Calu3 (cell line): ENCODE data around the gene ELL2. TPM values are rescaled to one million over a fixed set of nuclear protein-coding genes. Genes with fewer than 3 reads are reported as not detected.

Source experiments
- BruUV-seq: library from RNA; stranded (reverse); fragments of 400-500 nt; replicated peaks from 2 replicates; lab custom pipeline; 2021; lab: Mats Ljungman, UMichigan
- CTCF ChIA-PET: fragments of 300-600 bp; sonication (Branson Sonifier 250); formaldehyde crosslinking; loops from one replicate; lab custom pipeline; 2022; ENCODE audit warnings: antibody characterized with exemption; lab: Charles Lee
- DNase-seq: peaks from one replicate; pipeline ENCODE4 v3.0.0; 2022
- H3K27ac Mint-ChIP-seq: one replicate; pipeline ENCODE4 v1.8.0; 2022; ENCODE audit warnings: mixed read lengths; ENCODE audit not compliant: unreplicated experiment
- H3K27me3 Mint-ChIP-seq: one replicate; pipeline ENCODE4 v1.8.0; 2022; ENCODE audit warnings: mixed read lengths; ENCODE audit not compliant: unreplicated experiment
- H3K36me3 Mint-ChIP-seq: one replicate; pipeline ENCODE4 v1.8.0; 2022; ENCODE audit warnings: mild to moderate bottlenecking, moderate library complexity, mixed read lengths; ENCODE audit not compliant: insufficient read depth, unreplicated experiment
- H3K4me1 Mint-ChIP-seq: one replicate; pipeline ENCODE4 v1.8.0; 2022; ENCODE audit warnings: mild to moderate bottlenecking, low read depth, mixed read lengths; ENCODE audit not compliant: unreplicated experiment
- H3K4me3 Mint-ChIP-seq: one replicate; pipeline ENCODE4 v1.8.0; 2022; ENCODE audit warnings: mild to moderate bottlenecking, low read depth, moderate library complexity, mixed read lengths; ENCODE audit not compliant: unreplicated experiment
- H3K9me3 Mint-ChIP-seq: one replicate; pipeline ENCODE4 v1.8.0; 2022; ENCODE audit warnings: low read depth, mixed read lengths; ENCODE audit not compliant: unreplicated experiment
- intact Hi-C: fragments of 100-400 bp; cut with micrococcal nuclease; formaldehyde crosslinking; loops from one replicate; pipeline ENCODE4 v1.10.0; 2022; ENCODE audit not compliant: unreplicated experiment
- total RNA-seq: library from RNA; stranded (reverse); gene quantifications from 2 replicates; pipeline ENCODE4 v1.2.3, GENCODE V29; 2022
- TF ChIP-seq, protein P1 (sequence below): fragments of 200-600 bp; IDR thresholded peaks from one replicate; pipeline ENCODE4 v1.8.0; 2022; ENCODE audit warnings: antibody characterized with exemption; ENCODE audit not compliant: unreplicated experiment

The ELL2 gene
- total RNA-seq, 1 experiment from 2014 or later, result 57.7 TPM

DNA sequence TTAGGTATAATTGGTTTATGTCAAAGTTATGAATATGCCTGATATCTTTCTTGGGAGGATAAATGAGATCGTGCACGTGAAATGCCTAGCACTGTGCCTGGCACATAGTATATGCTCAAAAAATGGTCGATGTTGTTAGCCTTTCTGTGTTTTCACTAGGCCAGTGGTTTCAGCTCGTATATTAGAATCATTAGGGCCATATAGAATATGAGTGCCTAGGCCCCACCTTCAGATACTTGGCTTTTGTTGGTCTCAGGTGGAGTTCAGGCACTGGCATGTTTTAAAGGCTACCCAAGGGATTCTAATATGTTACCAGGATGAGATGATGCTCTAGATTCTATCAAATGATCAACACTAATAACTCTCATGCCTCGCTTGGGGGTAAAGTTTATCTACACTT is 56.8 kb downstream of the ELL2 start:
- H3K36me3 Mint-ChIP-seq, result peaks cover 5% of the 10 kb centered on the region
- CTCF ChIA-PET, result no interaction called here
- no peaks in the 10 kb centered on the region for H3K27me3 Mint-ChIP-seq
- H3K4me3 Mint-ChIP-seq, result no peak overlapping the region
- intact Hi-C loops, result loop anchor here (5.0 kb wide), 1 partner anchor 52 kb away; no protein-coding TSS in a partner anchor
- TF ChIP-seq, protein P1, sequence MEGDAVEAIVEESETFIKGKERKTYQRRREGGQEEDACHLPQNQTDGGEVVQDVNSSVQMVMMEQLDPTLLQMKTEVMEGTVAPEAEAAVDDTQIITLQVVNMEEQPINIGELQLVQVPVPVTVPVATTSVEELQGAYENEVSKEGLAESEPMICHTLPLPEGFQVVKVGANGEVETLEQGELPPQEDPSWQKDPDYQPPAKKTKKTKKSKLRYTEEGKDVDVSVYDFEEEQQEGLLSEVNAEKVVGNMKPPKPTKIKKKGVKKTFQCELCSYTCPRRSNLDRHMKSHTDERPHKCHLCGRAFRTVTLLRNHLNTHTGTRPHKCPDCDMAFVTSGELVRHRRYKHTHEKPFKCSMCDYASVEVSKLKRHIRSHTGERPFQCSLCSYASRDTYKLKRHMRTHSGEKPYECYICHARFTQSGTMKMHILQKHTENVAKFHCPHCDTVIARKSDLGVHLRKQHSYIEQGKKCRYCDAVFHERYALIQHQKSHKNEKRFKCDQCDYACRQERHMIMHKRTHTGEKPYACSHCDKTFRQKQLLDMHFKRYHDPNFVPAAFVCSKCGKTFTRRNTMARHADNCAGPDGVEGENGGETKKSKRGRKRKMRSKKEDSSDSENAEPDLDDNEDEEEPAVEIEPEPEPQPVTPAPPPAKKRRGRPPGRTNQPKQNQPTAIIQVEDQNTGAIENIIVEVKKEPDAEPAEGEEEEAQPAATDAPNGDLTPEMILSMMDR, result no peak
- H3K4me1 Mint-ChIP-seq, result peaks cover 28% of the 10 kb centered on the region
- no TSS peak for BruUV-seq
- H3K9me3 Mint-ChIP-seq, result no peaks in the 10 kb centered on the region
- no peak overlapping the region for H3K27ac Mint-ChIP-seq
- no peak for DNase-seq

DNA sequence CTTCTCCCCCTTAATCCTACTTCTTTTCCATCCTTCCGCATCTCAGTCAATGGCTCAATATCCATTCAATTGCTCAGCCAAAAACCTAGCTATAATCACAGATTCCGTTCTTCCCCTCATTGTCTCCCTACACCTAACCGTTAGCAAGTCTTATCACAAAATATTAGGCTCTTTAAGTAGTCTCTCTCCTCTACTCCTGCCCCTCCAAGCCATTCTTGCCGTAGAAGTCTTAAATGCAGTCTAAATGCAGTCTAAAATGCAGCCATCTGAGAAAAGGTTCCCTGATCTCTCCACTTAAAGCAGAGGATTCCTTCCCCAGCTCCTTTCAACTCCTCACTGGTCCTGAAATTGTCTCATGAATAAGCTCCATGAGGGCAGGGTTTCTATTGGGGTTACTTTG is 57.8 kb downstream of the ELL2 start:
- H3K27me3 Mint-ChIP-seq, result no peaks in the 10 kb centered on the region
- H3K36me3 Mint-ChIP-seq, result peaks cover 9% of the 10 kb centered on the region
- CTCF ChIA-PET, result no interaction called here
- H3K4me1 Mint-ChIP-seq, result peaks cover 20% of the 10 kb centered on the region
- TF ChIP-seq, protein P1, result no peak
- intact Hi-C loops, result no loop called here
- H3K4me3 Mint-ChIP-seq, result no peak overlapping the region
- no peak overlapping the region for H3K27ac Mint-ChIP-seq
- no peaks in the 10 kb centered on the region for H3K9me3 Mint-ChIP-seq
- no TSS peak for BruUV-seq
- no peak for DNase-seq

DNA sequence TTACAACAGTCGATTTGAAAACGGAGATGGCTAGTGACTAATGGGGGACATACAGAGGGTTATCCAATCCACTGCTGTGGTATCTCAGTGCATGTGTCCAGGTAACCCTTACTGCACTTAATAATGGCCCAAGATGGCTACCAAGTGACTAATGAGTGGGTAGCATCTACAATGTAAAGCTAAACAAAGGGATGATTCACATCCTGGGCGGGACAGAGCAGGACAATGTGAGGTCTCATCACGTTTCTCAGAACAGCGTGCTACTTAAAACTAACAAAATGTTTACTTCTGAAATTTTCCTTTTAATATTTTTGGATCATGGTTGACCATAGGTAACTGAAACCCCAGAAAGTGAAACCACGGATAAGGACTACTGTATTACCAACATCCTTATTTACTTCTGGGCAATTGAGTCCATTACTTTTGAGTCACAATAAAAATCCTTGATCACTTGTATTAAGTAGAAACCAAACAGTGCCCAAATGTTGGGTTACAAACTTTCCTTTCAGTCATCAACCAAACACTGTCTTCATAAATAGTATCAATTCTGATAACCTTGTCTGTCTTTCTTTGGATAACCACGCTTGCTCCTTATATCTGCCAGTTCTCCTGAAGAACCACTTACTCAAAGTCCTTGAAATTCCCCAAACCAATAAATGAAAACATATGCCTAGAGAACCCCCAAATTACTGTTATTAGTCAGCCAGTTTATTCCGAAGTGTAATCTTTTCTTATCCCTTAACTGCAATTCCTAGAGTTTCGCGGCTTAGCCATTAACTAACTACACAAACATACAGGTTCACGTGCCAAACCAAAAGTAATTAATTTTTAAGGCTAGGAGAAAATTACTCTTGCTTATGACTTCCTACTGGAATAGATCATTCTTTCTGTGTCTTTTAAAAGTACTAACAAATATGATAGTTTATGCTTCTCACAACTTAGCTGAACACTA is 59.7 kb downstream of the ELL2 start:
- H3K9me3 Mint-ChIP-seq, result no peaks in the 10 kb centered on the region
- H3K27ac Mint-ChIP-seq, result peak overlapping the region; percentile 22
- CTCF ChIA-PET, result no interaction called here
- TF ChIP-seq, protein P1, result no peak
- no TSS peak for BruUV-seq
- H3K27me3 Mint-ChIP-seq, result no peaks in the 10 kb centered on the region
- peak; percentile 13 for DNase-seq
- H3K4me3 Mint-ChIP-seq, result peak overlapping the region; percentile 27
- intact Hi-C loops, result no loop called here
- peaks cover 28% of the 10 kb centered on the region for H3K36me3 Mint-ChIP-seq
- H3K4me1 Mint-ChIP-seq, result peaks cover 25% of the 10 kb centered on the region

DNA sequence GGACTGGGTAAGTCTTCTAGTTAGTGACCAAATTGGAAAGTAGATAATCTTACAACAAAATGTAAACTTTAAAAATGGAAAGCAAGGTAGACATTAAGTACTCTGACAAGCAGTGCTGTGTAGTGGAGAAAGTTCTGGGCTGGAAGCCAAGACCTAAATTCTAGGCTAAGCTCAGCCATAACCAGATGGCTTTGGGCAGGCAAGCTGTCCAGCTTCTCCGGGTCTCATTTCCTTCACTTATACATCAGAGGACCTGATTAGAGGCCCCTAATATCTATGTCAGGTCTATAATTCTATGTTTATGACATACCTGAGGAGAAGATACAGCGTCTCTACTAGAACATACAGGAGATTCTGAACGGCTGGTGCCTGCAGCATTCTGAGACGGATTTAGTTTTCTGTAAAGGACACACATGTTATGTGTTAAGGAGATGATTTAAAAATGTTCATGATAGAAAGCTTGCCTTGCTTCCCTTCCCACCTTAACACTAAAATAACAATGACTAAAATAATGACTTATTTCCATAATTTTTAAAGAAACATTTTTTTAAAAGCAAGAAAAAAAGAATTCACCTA is 61.2 kb downstream of the ELL2 start:
- no TSS peak for BruUV-seq
- Mint-ChIP-seq H3K4me3 (no peak overlapping the region), H3K36me3 (peaks cover 40% of the 10 kb centered on the region), H3K27me3 (no peaks in the 10 kb centered on the region), H3K4me1 (peaks cover 25% of the 10 kb centered on the region), H3K27ac (no peak overlapping the region), H3K9me3 (no peaks in the 10 kb centered on the region)
- CTCF ChIA-PET, result no interaction called here
- no peak for DNase-seq
- TF ChIP-seq, protein P1, result no peak
- intact Hi-C loops, result no loop called here
